GM21737 (cell line): ENCODE results near the gene ROMO1.
"Not testable (repeated sequence)": the region's sequence is repeated elsewhere in the genome, so short reads cannot be mapped to it uniquely, and the experiment has no call there.

Experiments used
- ATAC-seq: cut with Tn5 transposase; IDR thresholded peaks from one replicate; pipeline ENCODE4 v1.9.1; 2021; ENCODE audit warnings: mild to moderate bottlenecking, moderate library complexity; ENCODE audit not compliant: unreplicated experiment

The ROMO1 gene

GRCh38 chr20:35709259-35709658 lies 10.1 kb downstream of the ROMO1 start:
- no peak for ATAC-seq

- no peak for ATAC-seq
Observed at GRCh38 chr20:35710039-35710438, 10.8 kb downstream of the ROMO1 start.

- ATAC-seq: no peak
Observed at GRCh38 chr20:35710884-35711587, 11.8 kb downstream of the ROMO1 start.

DNA sequence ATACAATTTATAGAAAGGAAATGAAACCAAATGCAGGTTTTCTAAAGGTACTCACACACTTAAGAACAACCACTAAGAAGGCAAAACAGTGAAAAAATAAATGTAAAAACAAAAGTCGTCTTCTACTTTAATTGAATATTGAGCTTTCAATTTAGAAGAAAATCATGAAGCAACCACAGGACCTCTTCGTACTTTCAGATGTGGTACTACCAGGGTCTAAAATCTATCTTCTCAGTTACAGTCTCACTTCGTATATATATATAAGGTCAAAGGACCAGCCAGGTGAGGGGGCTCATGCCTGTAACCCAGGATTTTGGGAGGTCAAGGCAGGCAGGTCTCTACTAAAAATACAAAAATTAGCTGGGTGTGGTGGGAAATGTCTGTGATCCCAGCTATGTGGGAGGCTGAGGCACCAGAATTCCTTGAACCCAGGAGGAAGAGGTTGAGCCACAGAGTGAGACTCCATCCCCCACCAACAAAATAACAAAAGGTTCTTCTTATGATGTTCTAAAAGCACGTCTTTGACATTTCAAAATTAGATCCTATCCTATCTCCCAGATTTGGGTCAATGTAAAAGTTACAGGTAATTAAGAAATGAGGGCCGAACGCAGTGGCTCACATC lies 12.5 kb downstream of the ROMO1 start:
- no peak for ATAC-seq

DNA sequence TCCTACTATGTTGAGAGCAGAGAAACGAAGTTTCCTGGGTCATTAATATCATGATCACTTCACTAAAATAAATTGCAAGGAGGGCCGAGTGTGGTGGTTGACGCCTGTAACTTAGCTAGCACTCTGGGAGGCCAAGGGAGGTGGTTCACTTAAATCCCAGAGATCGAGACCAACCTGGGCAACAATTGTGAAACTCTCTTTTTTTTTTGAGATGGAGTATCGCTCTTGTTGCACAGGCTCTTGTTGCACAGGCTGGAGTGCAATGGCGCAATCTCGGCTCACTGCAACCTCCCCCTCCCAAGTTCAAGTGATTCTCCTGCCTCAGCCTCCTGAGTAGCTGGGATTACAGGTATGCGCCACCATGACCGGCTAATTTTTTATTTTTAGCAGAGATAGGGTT lies 13.9 kb downstream of the ROMO1 start:
- not testable (repeated sequence) for ATAC-seq

DNA sequence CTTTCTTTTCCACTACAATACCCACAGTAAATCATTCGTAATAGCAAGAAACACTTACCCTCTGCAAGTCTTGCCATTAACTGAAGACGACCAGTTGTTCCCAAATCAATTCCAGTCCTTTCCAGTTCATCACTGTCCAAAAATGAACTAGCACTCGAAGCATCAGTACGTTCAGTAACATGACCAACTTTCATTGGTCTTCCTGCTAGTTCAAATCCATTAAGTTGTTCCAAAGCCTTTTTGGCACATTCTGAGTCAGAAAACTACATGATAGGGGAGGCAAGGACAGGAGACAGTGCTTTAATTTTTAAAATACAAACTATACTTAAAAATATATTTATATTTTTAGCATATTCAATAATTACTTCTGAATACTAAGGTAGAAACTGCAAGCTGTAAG lies 14.9 kb downstream of the ROMO1 start:
- ATAC-seq: no peak

DNA sequence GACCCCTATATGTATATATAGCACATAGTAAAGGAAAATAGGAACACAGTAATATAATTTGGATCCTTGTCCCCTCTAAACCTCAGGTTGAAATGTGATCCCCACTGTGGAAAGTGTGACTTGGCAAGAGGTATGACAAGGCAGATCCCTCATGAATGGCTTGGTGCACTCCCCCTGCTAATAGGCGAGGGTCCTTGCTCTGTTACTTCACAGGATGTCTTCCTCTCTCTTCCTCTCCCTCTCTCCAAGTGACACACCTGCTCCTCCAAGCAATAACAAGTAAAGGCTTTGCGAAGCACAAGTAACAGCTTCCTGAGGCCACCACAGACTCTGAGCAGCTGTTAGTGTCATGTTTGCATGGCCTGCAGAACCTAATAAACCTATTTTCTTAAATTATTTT lies 16.4 kb downstream of the ROMO1 start:
- no peak for ATAC-seq

- no peak for ATAC-seq
Observed at GRCh38 chr20:35716330-35716729, 17.1 kb downstream of the ROMO1 start.

DNA sequence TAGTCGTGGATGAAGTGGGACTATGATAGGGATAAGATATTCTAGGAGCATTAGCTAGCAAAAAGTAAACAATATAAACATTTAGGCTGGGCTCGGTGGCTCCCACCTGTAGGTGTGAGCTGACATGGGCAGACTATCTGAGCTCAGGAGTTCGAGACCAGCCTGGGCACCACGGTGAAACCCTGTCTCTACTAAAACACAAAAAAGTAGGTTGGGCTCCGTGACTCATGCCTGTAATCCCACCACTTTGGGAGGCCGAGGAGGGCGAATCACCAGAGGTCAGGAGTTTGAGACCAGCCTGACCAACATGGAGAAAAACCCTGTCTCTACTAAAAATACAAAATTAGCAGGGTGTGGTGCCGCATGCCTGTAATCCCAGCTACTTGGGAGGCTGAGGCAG lies 19.1 kb downstream of the ROMO1 start:
- ATAC-seq: not testable (repeated sequence)

GRCh38 chr20:35718972-35719635 lies 19.9 kb downstream of the ROMO1 start:
- no peak for ATAC-seq

DNA sequence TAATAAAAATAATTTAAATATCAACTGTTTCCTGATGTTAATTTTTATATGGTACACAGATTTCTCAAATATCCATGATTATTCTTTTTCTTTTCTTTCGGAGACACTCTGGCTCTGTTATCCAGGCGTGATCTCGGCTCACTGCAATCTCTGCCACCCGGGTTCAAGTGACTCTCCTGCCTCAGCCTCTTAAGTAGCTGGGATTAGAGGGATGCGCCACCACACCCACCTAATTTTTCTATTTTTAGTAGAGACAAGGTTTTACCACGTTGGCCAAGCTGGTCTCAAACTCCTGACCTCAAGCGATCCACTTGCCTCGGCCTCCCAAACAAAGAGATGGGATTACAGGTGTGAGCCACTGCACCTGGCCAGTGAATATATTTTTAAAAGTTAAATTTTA lies 20.5 kb downstream of the ROMO1 start:
- no peak for ATAC-seq

- ATAC-seq: no peak
Observed at GRCh38 chr20:35720165-35721123, 21.2 kb downstream of the ROMO1 start.

- no peak for ATAC-seq
Observed at GRCh38 chr20:35721219-35721618, 22.0 kb downstream of the ROMO1 start.

DNA sequence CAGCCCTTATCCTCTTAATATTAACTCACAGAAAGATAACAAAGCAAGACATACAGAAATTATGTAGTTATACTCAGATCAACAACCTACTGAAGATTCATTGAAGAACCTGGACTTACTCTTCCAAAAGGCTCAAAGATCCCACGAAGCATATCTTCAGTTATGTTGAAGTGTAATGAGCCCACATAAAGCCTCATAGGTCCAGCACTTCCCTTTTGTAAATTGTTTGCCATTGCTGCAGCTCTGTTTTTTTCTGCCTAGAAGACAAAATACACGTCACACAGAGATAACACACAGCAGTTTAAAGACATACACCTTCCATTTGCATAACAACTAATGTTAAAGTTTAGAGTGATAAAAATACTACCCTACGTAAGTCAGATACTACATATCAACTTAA lies 22.4 kb downstream of the ROMO1 start:
- ATAC-seq: no peak

DNA sequence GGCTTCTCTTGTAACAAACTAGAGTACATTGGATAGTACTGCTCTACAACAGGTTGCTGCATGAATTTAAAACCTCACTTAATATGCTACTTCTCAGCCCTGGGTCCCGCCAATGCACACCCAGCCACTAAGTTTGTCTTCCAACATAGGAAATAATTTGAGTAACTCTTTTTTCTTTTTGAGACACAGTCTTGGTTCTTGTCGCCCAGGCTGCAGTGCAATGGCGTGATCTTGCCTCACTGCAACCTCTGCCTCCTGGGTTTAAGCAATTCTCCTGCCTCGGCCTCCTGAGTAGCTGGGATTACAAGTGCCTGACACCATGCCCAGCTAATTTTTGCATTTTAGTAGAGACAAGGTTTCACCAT lies 24.1 kb downstream of the ROMO1 start:
- ATAC-seq: not testable (repeated sequence)

DNA sequence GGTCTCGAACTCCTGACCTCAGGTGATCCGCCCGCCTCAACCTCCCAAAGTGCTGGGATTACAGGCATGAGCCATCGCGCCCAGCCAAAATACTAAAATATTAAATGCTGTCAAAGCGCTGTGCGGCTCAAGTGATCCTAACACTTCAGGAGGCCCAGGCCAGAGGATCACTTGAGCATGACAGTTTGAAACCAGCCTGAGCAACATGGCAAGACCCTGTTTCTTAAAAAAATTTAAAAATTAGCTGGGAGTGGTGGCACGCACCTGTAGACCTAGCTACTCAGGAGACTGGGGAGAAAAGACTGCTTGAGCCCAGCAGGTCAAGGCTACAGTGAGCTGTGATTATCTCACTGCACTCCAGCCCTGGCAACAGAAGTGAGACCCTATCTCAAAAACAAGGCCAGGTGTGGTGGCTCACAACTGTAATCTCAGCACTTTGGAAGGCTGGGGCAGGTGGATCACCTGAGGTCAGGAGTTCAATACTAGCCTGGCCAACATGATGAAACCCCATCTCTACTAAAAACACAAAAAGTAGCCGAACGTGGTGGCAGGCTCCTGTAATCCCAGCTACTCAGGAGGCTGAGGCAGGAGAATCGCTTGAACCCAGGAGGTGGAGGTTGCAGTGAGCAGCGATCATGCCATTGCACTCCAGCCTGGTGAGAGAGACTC lies 24.6 kb downstream of the ROMO1 start:
- ATAC-seq: not testable (repeated sequence)

DNA sequence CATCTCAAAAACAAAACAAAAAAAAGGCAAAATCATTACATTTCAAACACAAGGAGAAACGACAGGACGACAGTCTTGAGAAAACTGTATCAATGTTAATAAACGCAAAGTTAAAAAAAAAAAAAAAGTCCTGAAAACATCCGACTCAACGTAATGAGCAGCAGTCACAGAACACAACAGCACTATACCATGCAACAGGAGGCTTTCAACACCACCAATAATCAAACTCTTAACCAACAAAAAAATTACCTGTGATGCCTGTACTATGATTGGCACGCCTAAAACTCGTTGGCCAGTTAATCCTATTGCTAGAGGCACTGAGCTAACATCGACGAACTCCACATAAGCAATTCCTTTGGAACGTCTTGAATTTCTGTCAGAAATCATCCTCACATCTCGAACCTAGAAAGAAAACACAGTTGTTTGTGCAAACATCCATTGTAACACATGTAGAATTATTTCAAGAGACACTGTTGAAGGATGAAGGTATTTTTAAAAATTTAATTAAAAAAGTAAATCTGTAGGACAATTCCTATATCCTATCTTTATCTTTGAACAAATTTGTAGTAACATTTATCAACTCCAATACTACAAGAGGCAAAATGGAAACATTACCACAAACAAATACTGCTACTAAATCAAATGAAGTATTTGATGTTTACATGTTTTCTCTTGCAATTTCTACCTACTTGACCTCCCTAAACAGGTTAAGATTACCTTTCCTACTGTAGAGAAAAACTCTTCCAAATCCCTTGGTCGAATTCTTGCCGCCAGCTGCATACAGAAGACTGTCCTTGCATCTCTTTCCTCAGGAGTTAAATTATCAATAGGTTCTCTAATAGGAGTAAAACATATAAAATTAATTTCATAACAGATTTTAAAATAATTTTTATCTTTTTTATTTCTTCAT lies 25.4 kb downstream of the ROMO1 start:
- no peak for ATAC-seq

DNA sequence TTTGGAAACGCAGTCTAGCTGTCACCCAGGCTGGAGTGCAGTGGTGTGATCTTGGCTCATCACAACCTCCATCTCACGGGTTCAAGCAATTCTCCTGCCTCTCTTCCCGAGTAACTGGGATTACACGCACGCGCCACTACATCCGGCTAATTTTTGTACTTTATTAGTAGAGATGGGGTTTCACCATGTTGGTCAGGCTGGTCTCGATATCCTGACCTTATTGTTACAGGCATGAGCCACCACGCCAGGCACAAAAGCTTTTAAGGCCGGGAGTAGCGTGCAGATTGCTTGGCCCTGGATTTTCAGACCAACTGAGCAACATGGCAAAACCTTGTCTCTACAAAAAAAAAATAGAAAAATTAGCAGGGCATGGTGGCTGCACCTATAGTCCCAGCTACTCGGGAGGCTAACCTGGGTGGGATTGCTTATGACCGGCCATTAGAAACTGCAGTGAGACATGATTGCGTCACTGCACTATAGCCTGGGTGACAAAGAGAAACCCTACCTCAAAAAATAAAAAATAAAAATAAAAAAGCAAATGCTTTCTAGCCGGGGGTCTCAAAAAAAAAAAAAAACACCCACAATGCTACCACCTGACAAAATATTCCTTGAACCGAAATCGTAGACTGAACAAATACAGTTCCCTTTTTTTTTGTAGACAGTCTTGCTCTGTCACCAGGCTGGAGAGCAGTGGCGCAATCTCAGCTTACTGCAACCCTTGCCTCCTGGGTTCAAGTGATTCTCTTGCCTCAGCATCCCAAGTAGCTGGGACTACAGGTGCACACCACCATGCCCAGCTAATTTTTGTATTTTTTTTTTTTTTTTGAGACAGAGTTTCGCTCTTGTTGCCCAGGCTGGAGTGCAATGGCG lies 27.9 kb downstream of the ROMO1 start:
- no peak for ATAC-seq
